ENCODE data around the gene DHRS7.
"Not testable (repeated sequence)": the region's sequence is repeated elsewhere in the genome, so short reads cannot be mapped to it uniquely, and the experiment has no call there.

DHRS7 gene

GRCh38 chr14:60116181-60116580 is 49.0 kb downstream of the DHRS7 start:
- DNase-seq, result no peak

GRCh38 chr14:60114881-60115280 is 50.3 kb downstream of the DHRS7 start:
- no peak for DNase-seq

- DNase-seq, result no peak
Measured at GRCh38 chr14:60111732-60112131, 53.5 kb downstream of the DHRS7 start.

- DNase-seq, result no peak
Measured at GRCh38 chr14:60107477-60107876, 57.7 kb downstream of the DHRS7 start.

- no peak for DNase-seq
Measured at GRCh38 chr14:60106339-60106738, 58.9 kb downstream of the DHRS7 start.

- no peak for DNase-seq
Measured at GRCh38 chr14:60102389-60102788, 62.8 kb downstream of the DHRS7 start.

GRCh38 chr14:60101786-60102185 is 63.4 kb downstream of the DHRS7 start:
- no peak for DNase-seq

GRCh38 chr14:60099855-60100254 is 65.3 kb downstream of the DHRS7 start:
- not testable (repeated sequence) for DNase-seq

GRCh38 chr14:60097974-60098373 is 67.2 kb downstream of the DHRS7 start:
- DNase-seq, result no peak

GRCh38 chr14:60095781-60096450 is 69.3 kb downstream of the DHRS7 start:
- DNase-seq, result no peak

- no peak for DNase-seq
Measured at GRCh38 chr14:60095231-60095630, 70.0 kb downstream of the DHRS7 start.

GRCh38 chr14:60094306-60094897 is 70.8 kb downstream of the DHRS7 start:
- no peak for DNase-seq
